Gastrocnemius medialis (tissue), 4 donors: Measurements from ENCODE around the gene DOP1B. TPM values are rescaled to one million over a fixed set of nuclear protein-coding genes. Genes with fewer than 3 reads are reported as not detected.
"Not testable (repeated sequence)": the region's sequence is repeated elsewhere in the genome, so short reads cannot be mapped to it uniquely, and the experiment has no call there.

Source experiments
- ATAC-seq, 2 donors: fragments of 150-250 bp; one replicate each; pipeline ENCODE4 v1.9.1; 2016
- DNase-seq, 2 donors: peaks; one replicate each; pipeline ENCODE4 v3.0.0-alpha.2; 2019
- H3K27ac ChIP-seq, 4 donors: fragments of 200-600 bp; sonication (generic); 1 replicate in 1 of 4; 2 replicates in 3 of 4; pipeline ENCODE4 v1.5.1; 2016 to 2018; ENCODE audit warnings: mild to moderate bottlenecking in 2 of 4, moderate library complexity in 1 of 4
- H3K27me3 ChIP-seq, 3 donors: fragments of 200-600 bp; sonication (generic) in 2 of 3; 1 replicate in 1 of 3; 2 replicates in 2 of 3; pipeline versions ENCODE4 v1.5.1 to v1.6.0; 2016 to 2019; ENCODE audit warnings: mild to moderate bottlenecking in 1 of 3, moderate library complexity in 1 of 3
- H3K36me3 ChIP-seq, 2 donors: fragments of 200-600 bp; sonication (generic) in 1 of 2; one replicate each; pipeline ENCODE4 v1.5.1; 2017 to 2018
- H3K4me1 ChIP-seq, 2 donors: fragments of 200-600 bp; sonication (generic) in 1 of 2; one replicate each; pipeline ENCODE4 v1.5.1; 2016 to 2017; ENCODE audit warnings: mild to moderate bottlenecking in 2 of 2
- H3K4me3 ChIP-seq, 4 donors: fragments of 200-600 bp; sonication (generic) in 3 of 4; 1 replicate in 1 of 4; 2 replicates in 3 of 4; pipeline ENCODE4 v1.5.1; 2016 to 2019; ENCODE audit warnings: mild to moderate bottlenecking in 2 of 4
- H3K9me3 ChIP-seq, 3 donors: fragments of 200-600 bp; sonication (generic) in 2 of 3; 1 replicate in 1 of 3; 2 replicates in 2 of 3; pipeline ENCODE4 v1.5.1; 2016 to 2019
- POLR2A ChIP-seq, 2 donors: fragments of 450-650 bp; IDR thresholded peaks; one replicate each; pipeline ENCODE4 v1.6.1; 2017; ENCODE audit warnings: antibody characterized with exemption in 2 of 2, mild to moderate bottlenecking in 2 of 2, moderate library complexity in 2 of 2
- in situ Hi-C, 4 donors: fragments of 200-750 bp; cut with MboI; loops; one replicate each; pipeline versions ENCODE4 v1.15.0 to v1.8.0; 2017; ENCODE audit warnings: low sequenced_read_pairs in 4 of 4
- intact Hi-C: fragments of 100-400 bp; cut with DNase I; formaldehyde crosslinking; loops from one replicate; pipeline ENCODE4 v1.15.1; 2023; ENCODE audit warnings: low total_unique reads
- total RNA-seq, 4 donors: library from RNA; depleted of rRNA; stranded (reverse); fragments of >200 nt; gene quantifications; one replicate each; pipeline versions ENCODE4 v1.1.0 to v1.2.3, GENCODE V29; 2016
- TF ChIP-seq, protein P1 (sequence below), 5 experiments: fragments of 450-650 bp in 3 of 5; fragments of 200-600 bp in 2 of 5; sonication (generic) in 2 of 5; IDR thresholded peaks in 4 of 5; conservative IDR thresholded peaks in 1 of 5; 1 replicate in 4 of 5; 2 replicates in 1 of 5; pipeline ENCODE4 v1.5.1; 2016 to 2019; ENCODE audit warnings: antibody characterized with exemption in 5 of 5, mild to moderate bottlenecking in 3 of 5, moderate library complexity in 3 of 5

The DOP1B gene
- total RNA-seq, 4 donors from 2014 or later: 10.4 to 16.5 (median 13.5) TPM

DNA sequence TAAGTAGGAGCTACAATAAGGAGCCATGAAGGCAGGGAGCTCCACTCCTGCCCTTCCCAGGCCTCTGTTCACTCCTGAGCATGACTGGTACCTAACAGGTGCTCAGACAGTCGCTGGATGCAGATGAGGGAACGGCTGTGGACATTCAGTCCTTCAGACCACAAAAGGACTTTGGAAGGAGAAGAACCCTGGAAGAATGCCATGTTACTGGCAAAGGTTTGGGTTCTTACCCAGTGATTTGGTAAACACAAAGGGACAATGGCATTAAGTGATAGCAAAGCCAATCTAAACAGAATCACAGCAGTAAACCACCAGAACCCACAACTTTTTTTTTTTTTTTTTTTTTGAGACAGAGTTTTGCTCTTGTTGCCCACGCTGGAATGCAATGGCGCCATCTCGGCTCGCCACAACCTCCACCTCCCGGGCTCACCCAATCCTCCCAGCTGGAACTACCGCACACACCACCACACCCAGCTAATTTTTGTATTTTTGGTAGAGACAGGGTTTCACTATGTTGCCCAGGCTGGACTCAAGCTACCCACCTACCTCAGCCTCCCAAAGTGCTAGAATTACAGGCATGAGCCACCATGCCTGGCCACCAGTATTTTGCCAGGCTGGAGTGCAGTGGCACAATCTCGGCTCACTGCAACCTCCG lies 29.2 kb upstream of the DOP1B start:
- in situ Hi-C loops: no loop called here
- DNase-seq (no peak), ATAC-seq (no peak)
- no peaks in the 10 kb centered on the region for H3K36me3 ChIP-seq
- H3K27ac ChIP-seq: no peak overlapping the region
- intact Hi-C loops: no loop called here
- H3K27me3 ChIP-seq: peaks cover 6 to 12% (median 10%) of the 10 kb centered on the region in 3 donors
- H3K4me3 ChIP-seq: no peak overlapping the region
- H3K9me3 ChIP-seq: no peaks in the 10 kb centered on the region
- TF ChIP-seq, protein P1, sequence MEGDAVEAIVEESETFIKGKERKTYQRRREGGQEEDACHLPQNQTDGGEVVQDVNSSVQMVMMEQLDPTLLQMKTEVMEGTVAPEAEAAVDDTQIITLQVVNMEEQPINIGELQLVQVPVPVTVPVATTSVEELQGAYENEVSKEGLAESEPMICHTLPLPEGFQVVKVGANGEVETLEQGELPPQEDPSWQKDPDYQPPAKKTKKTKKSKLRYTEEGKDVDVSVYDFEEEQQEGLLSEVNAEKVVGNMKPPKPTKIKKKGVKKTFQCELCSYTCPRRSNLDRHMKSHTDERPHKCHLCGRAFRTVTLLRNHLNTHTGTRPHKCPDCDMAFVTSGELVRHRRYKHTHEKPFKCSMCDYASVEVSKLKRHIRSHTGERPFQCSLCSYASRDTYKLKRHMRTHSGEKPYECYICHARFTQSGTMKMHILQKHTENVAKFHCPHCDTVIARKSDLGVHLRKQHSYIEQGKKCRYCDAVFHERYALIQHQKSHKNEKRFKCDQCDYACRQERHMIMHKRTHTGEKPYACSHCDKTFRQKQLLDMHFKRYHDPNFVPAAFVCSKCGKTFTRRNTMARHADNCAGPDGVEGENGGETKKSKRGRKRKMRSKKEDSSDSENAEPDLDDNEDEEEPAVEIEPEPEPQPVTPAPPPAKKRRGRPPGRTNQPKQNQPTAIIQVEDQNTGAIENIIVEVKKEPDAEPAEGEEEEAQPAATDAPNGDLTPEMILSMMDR (IDR thresholded peaks at IDR 0.05 in 4 of 5, conservative IDR thresholded peaks at IDR 0.05 in 1 of 5): no peak
- TF ChIP-seq POLR2A (IDR thresholded peaks at IDR 0.05): no peak
- H3K4me1 ChIP-seq: peaks cover 0 to 9% of the 10 kb centered on the region in 2 donors

DNA sequence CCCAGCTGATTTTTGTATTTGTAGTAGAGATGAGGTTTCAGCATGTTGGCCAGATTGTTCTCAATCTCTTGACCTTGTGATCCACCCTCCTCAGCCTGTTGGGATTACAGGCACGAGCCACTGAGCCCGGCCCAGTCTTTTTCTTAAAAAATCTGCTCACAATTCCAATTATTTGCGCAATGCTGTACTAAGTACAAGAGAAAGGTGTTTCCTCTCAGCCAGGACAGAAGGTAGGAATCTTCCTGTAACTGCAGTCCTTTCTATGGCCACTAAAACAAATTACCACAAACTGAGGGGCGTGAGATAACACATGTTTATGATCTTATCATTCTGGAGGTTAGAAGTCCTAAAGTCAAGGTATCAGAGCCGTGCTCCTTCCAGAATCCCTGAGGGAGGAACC lies 28.6 kb upstream of the DOP1B start:
- H3K27ac ChIP-seq: no peak overlapping the region

GRCh38 chr21:36129219-36129618 lies 27.4 kb upstream of the DOP1B start:
- intact Hi-C loops: no loop called here
- Histone ChIP-seq H3K4me3 (no peak overlapping the region), H3K9me3 (no peaks in the 10 kb centered on the region), H3K4me1 (peaks cover 1 to 10% of the 10 kb centered on the region in 2 donors), H3K36me3 (no peaks in the 10 kb centered on the region), H3K27ac (peak overlapping the region in 1 of 4 donors; percentile 41), H3K27me3 (peaks cover 20 to 30% (median 20%) of the 10 kb centered on the region in 3 donors)
- no peak for TF ChIP-seq POLR2A (IDR thresholded peaks at IDR 0.05)
- TF ChIP-seq, protein P1 (IDR thresholded peaks at IDR 0.05 in 4 of 5, conservative IDR thresholded peaks at IDR 0.05 in 1 of 5): no peak
- DNase-seq (no peak), ATAC-seq (no peak)
- in situ Hi-C loops: no loop called here

More for the DNA sequence above, 28.6 kb upstream of the DOP1B start:
- in situ Hi-C loops: no loop called here
- Histone ChIP-seq H3K27me3 (peaks cover 12 to 17% (median 12%) of the 10 kb centered on the region in 3 donors), H3K4me3 (no peak overlapping the region), H3K36me3 (no peaks in the 10 kb centered on the region), H3K9me3 (no peaks in the 10 kb centered on the region), H3K4me1 (peaks cover 0 to 9% of the 10 kb centered on the region in 2 donors)
- TF ChIP-seq, protein P1 (IDR thresholded peaks at IDR 0.05 in 4 of 5, conservative IDR thresholded peaks at IDR 0.05 in 1 of 5): no peak
- no peak for TF ChIP-seq POLR2A (IDR thresholded peaks at IDR 0.05)
- intact Hi-C loops: no loop called here
- DNase-seq: no peak
- no peak for ATAC-seq

- DNase-seq, ATAC-seq, H3K27ac ChIP-seq, H3K9me3 ChIP-seq, in situ Hi-C loops, H3K36me3 ChIP-seq, intact Hi-C loops: not testable (repeated sequence)
- Histone ChIP-seq H3K4me3 (peak overlapping the region; percentile 36 to 49 (median 45)), H3K27me3 (peaks cover 25 to 41% (median 31%) of the 10 kb centered on the region in 3 donors), H3K4me1 (peaks cover 13 to 16% of the 10 kb centered on the region in 2 donors)
These were observed 26.2 kb upstream of the DOP1B start for GRCh38 chr21:36130414-36130762.

- intact Hi-C loops, H3K4me3 ChIP-seq, ATAC-seq, H3K27ac ChIP-seq, in situ Hi-C loops, H3K36me3 ChIP-seq, H3K9me3 ChIP-seq, DNase-seq: not testable (repeated sequence)
- peaks cover 25 to 46% (median 32%) of the 10 kb centered on the region in 3 donors for H3K27me3 ChIP-seq
- H3K4me1 ChIP-seq: peaks cover 11 to 14% of the 10 kb centered on the region in 2 donors
These were observed 25.8 kb upstream of the DOP1B start for GRCh38 chr21:36130839-36131238.
